Measurements from ENCODE around the gene OR9G1.
"Not testable (repeated sequence)": the region's sequence is repeated elsewhere in the genome, so short reads cannot be mapped to it uniquely, and the experiment has no call there.

Gene OR9G1

GRCh38 chr11:56698795-56699194 is at the start of gene OR9G1:
OR9G1 (plus strand) TSS chr11:56699095; CDS start chr11:56700388, 1,293 bp downstream.
- no peak for DNase-seq

GRCh38 chr11:56659755-56660154 is 39.1 kb upstream of the OR9G1 start:
- no peak for DNase-seq

GRCh38 chr11:56663386-56663785 is 35.5 kb upstream of the OR9G1 start, which contains the start of gene OR5AR1:
OR5AR1 (plus strand) TSS chr11:56663686; CDS start chr11:56663686, 0 bp downstream.
- DNase-seq: no peak

- DNase-seq: no peak
These were observed 27.9 kb upstream of the OR9G1 start for GRCh38 chr11:56670984-56671383.

GRCh38 chr11:56688554-56689100 is 10.3 kb upstream of the OR9G1 start:
- no peak for DNase-seq

GRCh38 chr11:56691179-56691578 is 7.7 kb upstream of the OR9G1 start:
- not testable (repeated sequence) for DNase-seq

GRCh38 chr11:56693428-56693827 is 5.5 kb upstream of the OR9G1 start:
- no peak for DNase-seq

- no peak for DNase-seq
These were observed 1.5 kb downstream of the OR9G1 start for GRCh38 chr11:56700242-56700913.

- no peak for DNase-seq
These were observed 2.1 kb downstream of the OR9G1 start for GRCh38 chr11:56700914-56701485.

GRCh38 chr11:56705784-56706396 is 7.0 kb downstream of the OR9G1 start:
- DNase-seq: no peak

- no peak for DNase-seq
These were observed 7.6 kb downstream of the OR9G1 start for GRCh38 chr11:56706486-56706885.

GRCh38 chr11:56714206-56714605 is 15.3 kb downstream of the OR9G1 start:
- DNase-seq: no peak

GRCh38 chr11:56716379-56716854 is 17.5 kb downstream of the OR9G1 start:
- no peak for DNase-seq

- DNase-seq: no peak
These were observed 21.6 kb downstream of the OR9G1 start for GRCh38 chr11:56720513-56720912.

- no peak for DNase-seq
These were observed 41.2 kb downstream of the OR9G1 start for GRCh38 chr11:56740107-56740506.

GRCh38 chr11:56740886-56741285 is 42.0 kb downstream of the OR9G1 start:
- no peak for DNase-seq

GRCh38 chr11:56748597-56748996 is 49.7 kb downstream of the OR9G1 start, which contains the start of gene OR9G4:
OR9G4 (minus strand) TSS chr11:56748697; CDS start chr11:56743766, 4,931 bp downstream.
- DNase-seq: no peak

GRCh38 chr11:56750190-56750589 is 51.3 kb downstream of the OR9G1 start:
- DNase-seq: no peak

GRCh38 chr11:56751480-56751879 is 52.6 kb downstream of the OR9G1 start:
- DNase-seq: no peak
